SK-N-SH (cell line): Measurements from ENCODE around the gene SMG1. TPM values are rescaled to one million over a fixed set of nuclear protein-coding genes. Genes with fewer than 3 reads are reported as not detected.
A peak's percentile ranks its signal among the peaks of the same experiment; 100 is the strongest.

Experiments
- CTCF ChIA-PET: fragments of 300-600, 350-600 bp; formaldehyde crosslinking; extraction: SDS; loops from one replicate; lab custom pipeline; 2021; lab: Yijun Ruan, JAX
- POLR2A ChIA-PET: fragments of 350-600 bp; sonication (Branson Sonifier 250); formaldehyde crosslinking; extraction: SDS; loops from one replicate; lab custom pipeline; 2020; ENCODE audit warnings: antibody characterized with exemption, inconsistent platforms; lab: Yijun Ruan, JAX
- DNase-seq: peaks from one replicate; pipeline ENCODE4 v3.0.0; 2012
- H2AFZ ChIP-seq: fragments of 200-600 bp; sonication (generic); 2 replicates; pipeline ENCODE4 v1.8.1; 2016; ENCODE audit warnings: antibody characterized with exemption, mild to moderate bottlenecking, low read depth
- H3F3A ChIP-seq: fragments of 200-600 bp; sonication (generic); replicated peaks from 2 replicates; pipeline ENCODE3; 2016; ENCODE audit warnings: antibody characterized with exemption, mild to moderate bottlenecking; ENCODE audit not compliant: insufficient read depth
- H3K27ac ChIP-seq, 2 experiments: fragments of 200-500 bp in 1 of 2; fragments of 200-600 bp in 1 of 2; sonication (Bioruptor generic) in 1 of 2; sonication (generic), shearing (Covaris generic) in 1 of 2; 2 replicates each; pipeline versions ENCODE4 v1.5.1 to v1.6.1; 2014 to 2016; ENCODE audit warnings: low read depth in 2 of 2, inconsistent platforms in 1 of 2, low read length in 1 of 2, mild to moderate bottlenecking in 1 of 2, mixed read lengths in 1 of 2
- H3K27me3 ChIP-seq: fragments of 200-600 bp; sonication (generic), shearing (Covaris generic); 2 replicates; pipeline ENCODE4 v1.6.1; 2016; ENCODE audit warnings: mixed run types; ENCODE audit not compliant: insufficient read depth
- H3K36me3 ChIP-seq, 2 experiments: fragments of 200-500 bp in 1 of 2; fragments of 200-600 bp in 1 of 2; sonication (Bioruptor generic) in 1 of 2; sonication (generic) in 1 of 2; replicated peaks in 1 of 2; 2 replicates each; pipeline versions ENCODE3 to v1.5.1; 2014 to 2016; ENCODE audit warnings: low read length in 1 of 2, mild to moderate bottlenecking in 1 of 2; ENCODE audit not compliant: insufficient read depth in 2 of 2, control insufficient read depth in 1 of 2
- H3K4me1 ChIP-seq, 2 experiments: fragments of 200-500 bp in 1 of 2; fragments of 200-600 bp in 1 of 2; sonication (Bioruptor generic) in 1 of 2; sonication (generic), shearing (Covaris generic) in 1 of 2; 2 replicates each; pipeline versions ENCODE4 v1.5.1 to v1.6.1; 2014 to 2016; ENCODE audit warnings: low read depth in 1 of 2, low read length in 1 of 2, mixed run types in 1 of 2; ENCODE audit not compliant: insufficient read depth in 2 of 2, control insufficient read depth in 1 of 2
- H3K4me2 ChIP-seq: fragments of 200-600 bp; sonication (generic), shearing (Covaris generic); 2 replicates; pipeline ENCODE4 v1.6.1; 2017; ENCODE audit warnings: mixed run types
- H3K4me3 ChIP-seq, 2 experiments: fragments of 200-500 bp in 1 of 2; fragments of 200-600 bp in 1 of 2; sonication (Bioruptor generic) in 1 of 2; sonication (generic), shearing (Covaris generic) in 1 of 2; 2 replicates each; pipeline versions ENCODE4 v1.5.1 to v1.8.1; 2014 to 2016; ENCODE audit warnings: low read depth in 2 of 2, inconsistent platforms in 1 of 2, low read length in 1 of 2, mild to moderate bottlenecking in 1 of 2, mixed read lengths in 1 of 2, moderate library complexity in 1 of 2
- H3K79me2 ChIP-seq: fragments of 200-600 bp; sonication (generic); 2 replicates; pipeline ENCODE4 v1.8.1; 2017; ENCODE audit warnings: mild to moderate bottlenecking; ENCODE audit not compliant: insufficient read depth
- H3K9ac ChIP-seq: fragments of 200-600 bp; sonication (generic); 2 replicates; pipeline ENCODE4 v1.6.1; 2017; ENCODE audit warnings: mixed run types
- H3K9me2 ChIP-seq: fragments of 200-600 bp; sonication (generic); 2 replicates; pipeline ENCODE4 v1.6.1; 2017; ENCODE audit warnings: mixed run types
- H3K9me3 ChIP-seq: fragments of 200-600 bp; sonication (generic); 2 replicates; pipeline ENCODE4 v1.6.1; 2017; ENCODE audit warnings: mixed run types, mild to moderate bottlenecking, moderate library complexity
- H4K20me1 ChIP-seq: fragments of 200-600 bp; sonication (generic); 2 replicates; pipeline ENCODE4 v1.6.1; 2017; ENCODE audit warnings: mild to moderate bottlenecking, mixed run types; ENCODE audit not compliant: insufficient read depth
- CTCF ChIP-seq: fragments of 200-600 bp; sonication (generic); IDR thresholded peaks from 2 replicates; pipeline ENCODE4 v1.6.1; 2017; ENCODE audit warnings: antibody characterized with exemption, mild to moderate bottlenecking, moderate library complexity
- GABPA ChIP-seq: IDR thresholded peaks from 2 replicates; pipeline ENCODE4 v1.4.0; 2012; ENCODE audit warnings: low read depth, mild to moderate bottlenecking
- GATA2 ChIP-seq: sonication (generic); formaldehyde crosslinking; IDR thresholded peaks from 2 replicates; pipeline ENCODE4 v1.5.0; 2020; ENCODE audit warnings: mild to moderate bottlenecking, missing genetic modification reagents
- MAX ChIP-seq: IDR thresholded peaks from 2 replicates; pipeline ENCODE4 v1.4.0; 2012; ENCODE audit warnings: low read depth
- MEF2A ChIP-seq: IDR thresholded peaks from 2 replicates; pipeline ENCODE4 v1.4.0; 2012; ENCODE audit warnings: low read depth, borderline replicate concordance
- NRF1 ChIP-seq: IDR thresholded peaks from 2 replicates; pipeline ENCODE4 v1.6.1; 2012; ENCODE audit warnings: low read depth, mild to moderate bottlenecking, low read length
- REST ChIP-seq: IDR thresholded peaks from 2 replicates; pipeline ENCODE4 v1.6.1; 2012; ENCODE audit warnings: mild to moderate bottlenecking, low read depth, low read length, moderate library complexity
- RFX5 ChIP-seq: IDR thresholded peaks from 2 replicates; pipeline ENCODE4 v1.6.1; 2012; ENCODE audit warnings: mild to moderate bottlenecking, improper control_type of control experiment, low read length
- RXRA ChIP-seq: IDR thresholded peaks from 2 replicates; pipeline ENCODE4 v1.4.0; 2012; ENCODE audit warnings: low read depth, mild to moderate bottlenecking, borderline replicate concordance
- TAF1 ChIP-seq: IDR thresholded peaks from 2 replicates; pipeline ENCODE4 v1.6.1; 2012; ENCODE audit warnings: low read depth, mild to moderate bottlenecking, low read length, moderate library complexity, borderline replicate concordance
- TCF12 ChIP-seq: IDR thresholded peaks from 2 replicates; pipeline ENCODE4 v1.4.0; 2012
- TEAD4 ChIP-seq: IDR thresholded peaks from 2 replicates; pipeline ENCODE4 v1.4.0; 2012; ENCODE audit warnings: mild to moderate bottlenecking, borderline replicate concordance; ENCODE audit not compliant: insufficient read depth
- USF1 ChIP-seq: IDR thresholded peaks from 2 replicates; pipeline ENCODE4 v1.4.0; 2012; ENCODE audit warnings: low read depth, borderline replicate concordance
- USF2 ChIP-seq: fragments of 150-350 bp; IDR thresholded peaks from 2 replicates; pipeline ENCODE4 v1.6.1; 2017; ENCODE audit warnings: antibody characterized with exemption, low read length, low read depth, borderline replicate concordance
- YY1 ChIP-seq: IDR thresholded peaks from 2 replicates; pipeline ENCODE4 v1.4.0; 2012; ENCODE audit warnings: low read depth, mild to moderate bottlenecking
- WGBS: methylation state at CpG from one replicate; pipeline ENCODE4 v1.1.6; 2017; ENCODE audit warnings: low lambda C conversion rate; 5-methylcytosine and 5-hydroxymethylcytosine counted together
- polyA plus RNA-seq, 3 experiments: library from polyadenylated mRNA; depleted of rRNA; stranded (reverse); fragments of >200 nt; gene quantifications; 2 replicates each; pipeline ENCODE4 v1.2.3, GENCODE V29; 2012

Gene SMG1
- polyA plus RNA-seq, 1 of the 3 experiments (the other 2 are of a cell fraction) = 11.2 TPM

- TF ChIP-seq CTCF (no peak), TAF1 (no peak), RFX5 (no peak)
Measured at GRCh38 chr16:18796377-18796776, 129.8 kb downstream of the SMG1 start (continued).

DNA sequence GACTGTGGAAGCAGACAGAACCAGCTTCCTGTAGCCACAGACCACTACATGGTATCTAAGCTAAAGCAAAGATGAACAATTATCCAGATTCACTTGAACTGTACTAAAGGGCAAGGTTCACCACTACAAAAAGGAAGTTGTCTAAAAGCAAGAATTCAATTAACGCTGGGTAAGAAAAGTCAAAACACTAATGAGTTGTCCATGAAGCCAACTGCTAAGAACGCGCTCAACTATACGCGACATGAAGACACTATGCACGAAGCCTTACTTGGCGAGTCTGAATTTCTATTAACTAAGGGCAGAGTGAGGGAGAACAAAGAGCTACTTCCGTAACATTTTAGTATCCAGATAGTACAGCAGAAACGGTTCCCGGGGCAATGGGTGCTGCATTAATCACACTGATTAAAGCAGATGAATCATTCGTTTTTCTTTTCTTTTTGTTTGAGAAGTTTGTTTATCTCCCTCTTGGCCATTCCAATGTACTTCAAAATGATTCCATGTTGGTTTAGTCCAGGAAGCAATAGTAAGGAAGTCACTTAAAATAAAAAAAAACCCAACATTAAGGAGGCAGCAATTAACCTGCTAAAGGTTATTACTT, 133.3 kb downstream of the SMG1 start:
- no peak for DNase-seq
- no peak for TF ChIP-seq MEF2A
- no peak for TF ChIP-seq TCF12
- TF ChIP-seq MAX = no peak
- H3K36me3 ChIP-seq = peaks cover 63 to 77% of the 10 kb centered on the region in 2 experiments
- H3K9ac ChIP-seq = no peak overlapping the region
- H3F3A ChIP-seq = peaks cover 61% of the 10 kb centered on the region
- no peaks in the 10 kb centered on the region for H3K9me2 ChIP-seq
- H3K79me2 ChIP-seq = peaks cover 80% of the 10 kb centered on the region
- WGBS = 92% methylated on average over 11 of the region's 11 CpGs
- no peak overlapping the region for H2AFZ ChIP-seq
- H3K9me3 ChIP-seq = no peaks in the 10 kb centered on the region
- CTCF ChIA-PET = interaction anchor here (0.9 to 1.5 kb wide), 2 partner anchors 9 to 12 kb away, joined by 3 to 4 read pairs; partner anchors contain the start of gene ARL6IP1
- peaks cover 36% of the 10 kb centered on the region for H4K20me1 ChIP-seq
- no peak overlapping the region for H3K4me2 ChIP-seq
- POLR2A ChIA-PET = interaction anchor here (2.4 kb wide), 1 partner anchor 8 kb away, joined by 9 read pairs; the partner anchor contains the start of gene ARL6IP1
- no peaks in the 10 kb centered on the region for H3K27me3 ChIP-seq
- H3K4me1 ChIP-seq = peaks cover 8% of the 10 kb centered on the region in 2 experiments
- peak overlapping the region in 1 of 2 experiments; percentile 30; a peak in 2 of 4 replicates for H3K27ac ChIP-seq
- H3K4me3 ChIP-seq = no peak overlapping the region

GRCh38 chr16:18789850-18790706, 136.1 kb downstream of the SMG1 start, which contains the start of gene RPS15A:
Gene RPS15A, minus strand, starts transcription at chr16:18790334. Its CDS starts 1,221 bp downstream, at chr16:18789113.
- CTCF ChIA-PET = interaction anchor here (1.4 to 2.9 kb wide), 4 partner anchors 10 to 296 kb away, joined by 3 to 18 read pairs (median 4); partner anchors contain the start of gene ARL6IP1
- H3K4me2 ChIP-seq = peak within 1 kb of the TSS; percentile 94
- H3K9me2 ChIP-seq = no peaks in the 10 kb centered on the region
- POLR2A ChIA-PET = interaction anchor here (0.6 to 3.2 kb wide), 6 partner anchors 12 to 1078 kb away, joined by 3 to 56 read pairs (median 3); partner anchors contain the start of genes ARL6IP1 and VPS35L
- peak within 1 kb of the TSS; percentile 81 to 91 for H3K4me3 ChIP-seq
- peak within 1 kb of the TSS; percentile 65 to 86 for H3K27ac ChIP-seq
- peaks cover 17 to 18% of the 10 kb centered on the region in 2 experiments for H3K4me1 ChIP-seq
- no peaks in the 10 kb centered on the region for H3K9me3 ChIP-seq
- H2AFZ ChIP-seq = peak within 1 kb of the TSS; percentile 95
- peak; percentile 97 for DNase-seq
- peaks cover 60 to 79% of the 10 kb centered on the region in 2 experiments for H3K36me3 ChIP-seq
- peak within 1 kb of the TSS; percentile 96 for H3K9ac ChIP-seq
- peaks cover 50% of the 10 kb centered on the region for H3F3A ChIP-seq
- peaks cover 52% of the 10 kb centered on the region for H4K20me1 ChIP-seq
- H3K79me2 ChIP-seq = peaks cover 80% of the 10 kb centered on the region
- no peaks in the 10 kb centered on the region for H3K27me3 ChIP-seq
- 9% methylated on average over 41 of the region's 60 CpGs for WGBS
- TF ChIP-seq USF1 = no peak
- TF ChIP-seq GATA2 = no peak
- TF ChIP-seq NRF1 = no peak
- TF ChIP-seq YY1 = peak; percentile 97
- no peak for TF ChIP-seq RFX5
- TF ChIP-seq GABPA = no peak
- TF ChIP-seq RXRA = no peak
- TF ChIP-seq TEAD4 = no peak
- TF ChIP-seq REST = peak; percentile 65
- TF ChIP-seq USF2 = no peak
